Stimulated activated CD8-positive, alpha-beta memory T cell treated with anti-CD3 and anti-CD28 coated beads, Interleukin-7, amount 100 ng/mL, for 4 hours (primary cell): ENCODE results near the gene GALM.
"Not testable (repeated sequence)": the region's sequence is repeated elsewhere in the genome, so short reads cannot be mapped to it uniquely, and the experiment has no call there.

Experiments used
- DNase-seq, 2 donors: peaks; one replicate each; pipeline ENCODE4 v3.0.0-alpha.2; 2020; ENCODE audit warnings: low read depth in 2 of 2

The GALM gene

DNA sequence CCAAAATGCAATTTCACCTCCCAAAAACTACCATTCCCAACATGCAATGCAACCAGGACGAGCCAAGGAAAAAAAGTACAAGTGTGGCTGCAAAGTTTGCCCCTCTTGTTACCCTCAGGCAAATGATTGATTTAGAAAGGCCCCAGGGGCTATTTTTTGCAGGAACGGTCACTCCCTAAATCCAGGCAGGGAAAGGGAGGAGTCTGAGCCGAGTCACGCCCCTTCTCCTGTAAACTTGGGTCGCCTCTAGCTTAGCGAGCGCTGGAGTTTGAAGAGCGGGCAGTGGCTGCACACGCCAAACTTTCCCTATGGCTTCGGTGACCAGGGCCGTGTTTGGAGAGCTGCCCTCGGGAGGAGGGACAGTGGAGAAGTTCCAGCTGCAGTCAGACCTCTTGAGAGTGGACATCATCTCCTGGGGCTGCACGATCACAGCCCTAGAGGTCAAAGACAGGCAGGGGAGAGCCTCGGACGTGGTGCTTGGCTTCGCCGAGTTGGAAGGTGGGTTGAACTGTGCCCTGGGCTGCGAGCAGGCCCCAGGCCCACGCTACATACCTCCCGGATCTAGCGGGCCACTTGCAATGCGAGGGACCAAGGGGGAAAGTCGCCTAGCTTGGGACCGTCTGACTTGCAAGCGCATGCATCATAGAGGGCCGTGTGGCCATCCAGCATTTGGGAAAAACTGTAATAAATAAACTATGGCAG lies at the start of gene GALM:
GALM (plus strand) TSS at position 261 of the 702 bp plus-strand sequence; CDS start at position 309, 48 bp downstream.
- peak in 1 of 2 donors; percentile 9 for DNase-seq

DNA sequence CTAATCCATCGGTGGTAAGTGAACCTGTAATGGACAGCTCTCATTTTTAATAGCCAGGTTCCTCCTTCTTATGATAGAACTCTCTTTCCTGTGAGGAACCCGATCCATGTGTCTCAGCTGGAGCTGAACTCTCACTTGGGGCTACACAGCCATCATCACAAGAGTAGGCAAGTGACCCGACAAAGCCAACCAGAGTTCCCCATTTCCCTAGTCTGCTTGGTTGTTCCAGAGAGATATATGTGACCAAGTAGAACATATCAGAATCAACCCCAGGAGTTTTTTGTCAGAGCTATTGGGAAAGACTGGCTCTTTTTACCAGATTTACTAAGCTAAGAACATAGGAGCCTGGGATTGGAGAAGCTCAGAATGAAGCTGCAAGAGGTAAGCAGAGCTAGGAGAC lies 48.6 kb upstream of the GALM start:
- DNase-seq = no peak

GRCh38 chr2:38619458-38620164 lies 46.3 kb upstream of the GALM start:
- no peak for DNase-seq

- no peak for DNase-seq
Observed at GRCh38 chr2:38620282-38620977, 45.5 kb upstream of the GALM start.

GRCh38 chr2:38621018-38621417 lies 44.9 kb upstream of the GALM start:
- no peak for DNase-seq

- DNase-seq = no peak
Observed at GRCh38 chr2:38622210-38622609, 43.7 kb upstream of the GALM start.

DNA sequence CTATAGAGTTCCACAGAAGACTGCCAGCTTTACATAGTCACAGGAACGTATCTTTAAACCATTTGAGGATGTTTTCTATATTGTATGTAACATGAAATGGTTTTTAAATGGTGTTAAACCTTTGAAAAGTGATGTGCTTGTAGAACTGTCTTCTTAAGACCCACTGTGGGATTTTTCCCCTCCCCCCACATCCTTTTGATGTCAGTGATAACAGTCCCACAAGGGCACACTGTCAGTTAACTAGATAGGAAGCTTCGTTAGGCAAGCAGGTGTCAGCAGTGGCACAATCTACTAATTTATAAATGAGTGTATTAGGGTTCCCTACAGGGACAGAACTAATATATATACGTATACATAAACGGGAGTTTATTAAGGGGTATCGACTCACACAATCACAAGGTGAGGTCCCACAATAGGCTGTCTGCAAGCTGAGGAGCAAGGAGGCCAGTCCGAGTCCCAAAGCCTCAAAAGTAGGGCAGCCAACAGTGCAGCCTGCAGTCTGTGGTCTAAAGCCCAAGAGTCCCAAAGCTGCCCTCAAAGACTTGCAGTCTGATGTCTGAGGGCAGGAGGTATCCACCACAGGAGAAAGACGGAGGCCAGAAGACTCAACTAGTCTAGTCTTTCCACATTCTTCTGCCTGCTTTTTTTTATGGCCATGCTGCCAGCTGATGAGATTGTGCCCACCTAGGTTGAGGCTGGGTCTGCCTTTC lies 39.4 kb upstream of the GALM start:
- no peak for DNase-seq

- DNase-seq = no peak
Observed at GRCh38 chr2:38627391-38627790, 38.5 kb upstream of the GALM start.

- DNase-seq = no peak
Observed at GRCh38 chr2:38629684-38630083, 36.2 kb upstream of the GALM start.

DNA sequence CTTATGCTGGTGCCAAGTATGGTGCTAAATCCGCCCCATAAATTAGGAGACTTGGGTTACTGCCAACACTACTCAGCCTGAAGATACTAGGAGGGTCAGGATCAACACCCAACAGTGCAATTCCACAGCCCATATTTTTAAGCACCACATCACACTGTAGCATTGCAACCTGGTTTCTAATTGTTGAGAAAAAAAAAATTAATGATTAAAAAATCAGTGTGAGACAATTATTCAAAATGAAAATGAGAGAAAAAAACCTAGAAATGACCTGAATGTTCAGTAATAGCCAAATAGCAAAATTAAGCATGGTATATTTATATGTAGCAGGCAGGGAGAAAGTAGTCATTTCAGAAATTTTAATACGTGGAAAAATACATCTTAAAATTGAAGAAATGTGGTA lies 33.9 kb upstream of the GALM start:
- DNase-seq = no peak

GRCh38 chr2:38632980-38633379 lies 32.9 kb upstream of the GALM start:
- no peak for DNase-seq

- no peak for DNase-seq
Observed at GRCh38 chr2:38633895-38634294, 32.0 kb upstream of the GALM start.

DNA sequence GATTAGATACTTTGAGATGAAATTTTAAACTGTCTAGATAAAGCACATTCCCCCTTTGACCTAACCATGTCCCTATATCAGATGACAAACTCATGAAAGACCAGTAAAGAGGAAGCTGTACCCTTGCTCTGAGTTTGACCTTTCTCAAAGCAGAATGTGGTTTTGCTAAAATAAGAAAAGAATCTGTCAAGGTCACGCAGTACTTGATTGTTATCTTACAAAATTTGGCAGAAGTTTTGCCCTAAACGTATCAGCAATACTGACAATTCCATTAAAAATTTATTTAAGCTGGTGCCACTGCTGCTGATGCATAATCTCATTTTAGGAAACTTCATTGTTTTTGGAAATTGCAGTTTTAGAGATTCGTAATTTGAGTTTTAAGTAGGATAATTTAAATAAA lies 31.2 kb upstream of the GALM start:
- no peak for DNase-seq

GRCh38 chr2:38635139-38635538 lies 30.8 kb upstream of the GALM start:
- DNase-seq = no peak

DNA sequence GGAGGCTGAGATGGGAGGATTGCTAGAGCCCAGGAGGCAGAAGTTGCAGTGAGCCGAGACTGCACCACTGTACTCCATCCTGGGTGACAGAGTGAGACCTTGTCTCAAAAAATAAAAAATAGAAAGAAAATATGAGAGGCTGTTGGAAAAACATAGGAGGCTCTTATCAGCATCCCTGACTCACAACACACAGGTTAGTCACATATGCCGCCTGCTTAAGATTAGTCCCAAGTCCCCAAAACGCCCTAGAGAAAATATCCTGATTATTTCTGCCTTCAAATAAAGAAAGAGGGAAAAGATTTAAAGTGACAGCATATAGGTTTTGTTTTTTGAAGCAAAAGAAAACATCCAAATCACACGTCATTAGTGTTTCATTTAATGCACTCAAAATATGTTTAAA lies 29.8 kb upstream of the GALM start:
- no peak for DNase-seq

GRCh38 chr2:38642373-38643017 lies 23.4 kb upstream of the GALM start:
- not testable (repeated sequence) for DNase-seq

DNA sequence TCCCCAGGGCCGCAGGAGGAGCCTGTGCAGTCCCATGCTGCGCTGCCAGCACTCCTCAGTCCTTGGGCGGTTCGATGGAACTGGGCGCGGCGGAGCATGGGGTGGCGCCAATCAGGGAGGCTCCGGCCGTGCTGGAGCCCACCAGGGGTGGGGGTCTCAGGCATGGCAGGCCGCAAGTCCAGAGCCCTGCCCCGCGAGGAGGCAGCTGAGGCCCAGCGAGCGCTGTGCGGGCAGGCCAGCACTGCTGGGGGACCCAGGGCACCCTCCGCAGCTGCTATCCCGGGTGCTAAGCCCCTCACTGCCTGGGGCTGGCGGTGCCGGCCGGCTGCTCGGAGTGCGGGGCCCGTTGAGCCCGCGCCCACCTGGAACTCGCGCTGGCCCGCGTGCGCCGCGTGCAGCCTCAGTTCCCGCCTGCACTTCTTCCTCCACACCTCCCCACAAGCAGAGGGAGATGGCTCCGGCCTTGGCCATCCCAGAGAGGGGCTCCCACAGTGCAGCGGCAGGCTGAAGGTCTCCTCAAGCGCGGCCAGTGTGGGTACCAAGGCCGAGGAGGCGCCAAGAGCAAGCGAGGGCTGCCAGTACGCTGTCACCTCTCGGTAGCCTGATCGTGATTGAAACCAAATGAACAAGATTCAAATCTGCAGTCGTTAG lies 22.8 kb upstream of the GALM start:
- DNase-seq = no peak

GRCh38 chr2:38643683-38644511 lies 22.0 kb upstream of the GALM start:
- DNase-seq = not testable (repeated sequence)

- no peak for DNase-seq
Observed at GRCh38 chr2:38648107-38648761, 17.7 kb upstream of the GALM start.
